Nucleus accumbens (tissue), 56 donors: Measurements from ENCODE around the gene SLC43A1.

ENCODE experiments used
- DNase-seq, 56 donors: peaks; one replicate each; lab custom pipeline; 2025; lab: John Stamatoyannopoulos, UW

Gene SLC43A1

GRCh38 chr11:57499413-57499982 is 16.0 kb downstream of the SLC43A1 start:
- DNase-seq: peak; percentile 36 to 95 (median 86)

GRCh38 chr11:57498540-57498939 is 17.0 kb downstream of the SLC43A1 start:
- no peak for DNase-seq

GRCh38 chr11:57497303-57498247 is 17.9 kb downstream of the SLC43A1 start:
- no peak for DNase-seq

- no peak for DNase-seq
Observed at GRCh38 chr11:57496109-57496820, 19.2 kb downstream of the SLC43A1 start.

GRCh38 chr11:57493507-57494503 is 21.7 kb downstream of the SLC43A1 start:
- DNase-seq: peak in 18 of 56 donors; percentile 6 to 48 (median 20)

GRCh38 chr11:57491371-57492061 is 24.0 kb downstream of the SLC43A1 start:
- DNase-seq: peak in 6 of 56 donors; percentile 4 to 16 (median 13)

GRCh38 chr11:57490456-57491248 is 24.9 kb downstream of the SLC43A1 start:
- DNase-seq: no peak

GRCh38 chr11:57487920-57488659 is 27.4 kb downstream of the SLC43A1 start:
- DNase-seq: no peak

- no peak for DNase-seq
Observed at GRCh38 chr11:57487021-57487778, 28.3 kb downstream of the SLC43A1 start.

GRCh38 chr11:57485217-57485990 is 30.1 kb downstream of the SLC43A1 start:
- DNase-seq: no peak

GRCh38 chr11:57484141-57484710 is 31.3 kb downstream of the SLC43A1 start:
- peak in 3 of 56 donors; percentile 9 to 12 (median 10) for DNase-seq

GRCh38 chr11:57483562-57483918 is 32.0 kb downstream of the SLC43A1 start:
- DNase-seq: no peak

- DNase-seq: peak in 6 of 56 donors; percentile 5 to 60 (median 16)
Observed at GRCh38 chr11:57482782-57483561, 32.5 kb downstream of the SLC43A1 start.

- no peak for DNase-seq
Observed at GRCh38 chr11:57481915-57482781, 33.4 kb downstream of the SLC43A1 start.
